PFSK-1 (cell line): ENCODE results near the gene WWC2.
A peak's percentile ranks its signal among the peaks of the same experiment; 100 is the strongest.

Experiments used
- FOXP2 ChIP-seq: optimal IDR thresholded peaks from 2 replicates; pipeline ENCODE3; 2011; ENCODE audit warnings: borderline replicate concordance, control low read depth, inconsistent platforms; ENCODE audit not compliant: insufficient read depth; ENCODE audit errors: extremely low read length, extremely low read depth
- POLR2AphosphoS5 ChIP-seq: IDR thresholded peaks from 2 replicates; pipeline ENCODE4 v1.6.1; 2012; ENCODE audit warnings: low read depth, mild to moderate bottlenecking, control low read depth, low read length, moderate library complexity
- REST ChIP-seq, 2 experiments: IDR thresholded peaks; 2 replicates each; pipeline versions ENCODE4 v1.6.1 to v1.8.0; 2011 to 2012; ENCODE audit warnings: low read depth in 2 of 2, low read length in 2 of 2, control low read depth in 1 of 2, inconsistent platforms in 1 of 2, mild to moderate bottlenecking in 1 of 2, moderate library complexity in 1 of 2; ENCODE audit not compliant: insufficient read depth in 1 of 2
- SIN3A ChIP-seq: IDR thresholded peaks from 2 replicates; pipeline ENCODE4 v1.6.1; 2012; ENCODE audit warnings: mild to moderate bottlenecking, low read length, moderate library complexity, borderline replicate concordance; ENCODE audit not compliant: insufficient read depth
- TAF1 ChIP-seq: IDR thresholded peaks from 2 replicates; pipeline ENCODE4 v1.6.1; 2012; ENCODE audit warnings: low read length, control low read depth, borderline replicate concordance; ENCODE audit not compliant: insufficient read depth

Gene WWC2

GRCh38 chr4:183095199-183095512 lies 3.9 kb upstream of the WWC2 start:
- no peak for TF ChIP-seq SIN3A
- no peak for TF ChIP-seq POLR2AphosphoS5
- TF ChIP-seq TAF1 = no peak

- TF ChIP-seq TAF1 = no peak
- no peak for TF ChIP-seq SIN3A
- no peak for TF ChIP-seq FOXP2
- TF ChIP-seq REST (IDR thresholded peaks at IDR 0.05; ENCODE audit: insufficient read depth in 1 of 2, low read depth in 2 of 2, low read length in 2 of 2) = no peak
- no peak for TF ChIP-seq POLR2AphosphoS5
These were observed 2.6 kb upstream of the WWC2 start for GRCh38 chr4:183096276-183096965.

- TF ChIP-seq REST (IDR thresholded peaks at IDR 0.05; ENCODE audit: insufficient read depth in 1 of 2, low read depth in 2 of 2, low read length in 2 of 2) (no peak), FOXP2 (no peak), TAF1 (no peak), POLR2AphosphoS5 (no peak), SIN3A (no peak)
These were observed 1.6 kb upstream of the WWC2 start for GRCh38 chr4:183097231-183098018.

GRCh38 chr4:183098019-183098722 lies 886 bp upstream of the WWC2 start:
- TF ChIP-seq REST (IDR thresholded peaks at IDR 0.05; ENCODE audit: insufficient read depth in 1 of 2, low read depth in 2 of 2, low read length in 2 of 2) (no peak), POLR2AphosphoS5 (no peak), SIN3A (no peak), TAF1 (no peak), FOXP2 (no peak)

- TF ChIP-seq REST (IDR thresholded peaks at IDR 0.05; ENCODE audit: insufficient read depth in 1 of 2, low read depth in 2 of 2, low read length in 2 of 2) (no peak), SIN3A (0 out of 2 replicates have a peak, but pooled peaks have one; percentile 10)
These were observed 660 bp downstream of the WWC2 start for GRCh38 chr4:183099537-183100297.
